BJ (cell line): ENCODE data around the gene PAK5. TPM values are rescaled to one million over a fixed set of nuclear protein-coding genes. Genes with fewer than 3 reads are reported as not detected.

Experiments
- CTCF ChIA-PET: fragments of 350-600 bp; formaldehyde crosslinking; extraction: SDS; loops from one replicate; lab custom pipeline; 2021; ENCODE audit warnings: antibody characterized with exemption, inconsistent platforms; lab: Yijun Ruan, JAX
- POLR2A ChIA-PET: fragments of 300-600 bp; sonication (Branson Sonifier 250); formaldehyde crosslinking; extraction: SDS; loops from one replicate; lab custom pipeline; 2021; ENCODE audit warnings: antibody characterized with exemption; lab: Charles Lee
- DNase-seq: peaks from one replicate; pipeline ENCODE4 v3.0.0-alpha.2; 2011; ENCODE audit warnings: low read depth
- H3K27me3 ChIP-seq: 2 replicates; pipeline ENCODE4 v1.6.0; 2011; ENCODE audit warnings: low read length; ENCODE audit not compliant: control insufficient read depth, insufficient read depth
- H3K36me3 ChIP-seq: 2 replicates; pipeline ENCODE4 v1.5.1; 2011; ENCODE audit warnings: low read length; ENCODE audit not compliant: control insufficient read depth, insufficient read depth
- H3K4me3 ChIP-seq: 2 replicates; pipeline ENCODE4 v1.5.1; 2011; ENCODE audit warnings: low read depth, mild to moderate bottlenecking, control low read depth, low read length
- CTCF ChIP-seq: IDR thresholded peaks from 2 replicates; pipeline ENCODE4 v1.5.1; 2011; ENCODE audit warnings: low read depth, mild to moderate bottlenecking, control low read depth, inconsistent platforms, low read length, moderate library complexity; ENCODE audit not compliant: insufficient read depth
- polyA plus RNA-seq: library from polyadenylated mRNA; depleted of rRNA; stranded (reverse); fragments of >200 nt; gene quantifications from 2 replicates; pipeline ENCODE4 v1.2.3, GENCODE V29; 2011

The PAK5 gene
- polyA plus RNA-seq, 1 experiment: not detected

GRCh38 chr20:9597547-9597946, 241.3 kb downstream of the PAK5 start:
- ChIA-PET CTCF (interaction anchor here (1.6 to 3.0 kb wide), 3 partner anchors 12 to 189 kb away, joined by 5 to 10 read pairs (median 8); no protein-coding TSS in a partner anchor), POLR2A (no interaction called here)
- DNase-seq: no peak
- Histone ChIP-seq H3K36me3 (no peaks in the 10 kb centered on the region), H3K4me3 (no peak overlapping the region), H3K27me3 (no peaks in the 10 kb centered on the region)
- no peak for TF ChIP-seq CTCF

GRCh38 chr20:9595763-9596162, 243.1 kb downstream of the PAK5 start:
- H3K4me3 ChIP-seq: no peak overlapping the region
- CTCF ChIA-PET: interaction anchor here (0.6 to 2.0 kb wide), 3 partner anchors 20 to 203 kb away, joined by 3 to 10 read pairs (median 3); no protein-coding TSS in a partner anchor
- H3K36me3 ChIP-seq: no peaks in the 10 kb centered on the region
- H3K27me3 ChIP-seq: no peaks in the 10 kb centered on the region
- DNase-seq: no peak
- no peak for TF ChIP-seq CTCF
- POLR2A ChIA-PET: no interaction called here

GRCh38 chr20:9594284-9594875, 244.5 kb downstream of the PAK5 start:
- no peak overlapping the region for H3K4me3 ChIP-seq
- H3K36me3 ChIP-seq: no peaks in the 10 kb centered on the region
- ChIA-PET CTCF (no interaction called here), POLR2A (no interaction called here)
- no peak for DNase-seq
- TF ChIP-seq CTCF: no peak
- no peaks in the 10 kb centered on the region for H3K27me3 ChIP-seq

- POLR2A ChIA-PET: no interaction called here
- DNase-seq: no peak
- Histone ChIP-seq H3K4me3 (no peak overlapping the region), H3K36me3 (no peaks in the 10 kb centered on the region), H3K27me3 (no peaks in the 10 kb centered on the region)
- TF ChIP-seq CTCF: no peak
- CTCF ChIA-PET: no interaction called here
Observed at GRCh38 chr20:9592419-9592818, 246.5 kb downstream of the PAK5 start.

- DNase-seq: no peak
- Histone ChIP-seq H3K27me3 (no peaks in the 10 kb centered on the region), H3K4me3 (no peak overlapping the region), H3K36me3 (no peaks in the 10 kb centered on the region)
- POLR2A ChIA-PET: no interaction called here
- CTCF ChIA-PET: no interaction called here
- TF ChIP-seq CTCF: no peak
Observed at GRCh38 chr20:9591080-9591479, 247.8 kb downstream of the PAK5 start.
